ENCODE data around the gene OTOF.

Gene OTOF

GRCh38 chr2:26513261-26513660 is 35.3 kb upstream of the OTOF start:
- DNase-seq (ENCODE audit: low spot score), result no peak
- no peak overlapping the region for H3K27ac ChIP-seq
- no peak for TF ChIP-seq CTCF (IDR thresholded peaks at IDR 0.05)
- no peak overlapping the region for H3K4me3 ChIP-seq

DNA sequence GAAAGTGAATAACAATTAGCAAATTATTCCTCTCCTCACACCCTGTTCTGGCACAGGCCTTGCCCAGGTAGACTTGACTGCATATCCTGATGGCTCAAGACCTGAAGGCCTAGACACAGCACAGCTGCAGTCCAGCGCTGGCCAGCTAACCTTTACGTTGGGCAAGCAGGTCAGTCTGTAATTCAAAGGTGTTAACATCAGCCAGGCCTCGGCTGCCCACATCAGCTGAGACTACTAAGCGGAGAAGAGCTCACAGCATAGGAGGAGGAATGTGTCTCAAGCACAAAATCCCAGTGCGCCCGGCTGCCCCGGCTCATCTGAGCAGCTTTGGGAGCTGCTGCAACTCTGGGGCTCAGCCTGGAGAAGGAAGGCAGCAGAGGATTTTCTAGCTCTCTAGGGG is 33.5 kb upstream of the OTOF start:
- no peak for TF ChIP-seq CTCF (IDR thresholded peaks at IDR 0.05)
- H3K4me3 ChIP-seq, result no peak overlapping the region
- no peak for DNase-seq (ENCODE audit: low spot score)
- no peak overlapping the region for H3K27ac ChIP-seq

GRCh38 chr2:26510344-26510973 is 32.5 kb upstream of the OTOF start:
- DNase-seq (ENCODE audit: low spot score), result no peak
- H3K27ac ChIP-seq, result no peak overlapping the region
- no peak overlapping the region for H3K4me3 ChIP-seq
- TF ChIP-seq CTCF (IDR thresholded peaks at IDR 0.05), result no peak

GRCh38 chr2:26509141-26509540 is 31.2 kb upstream of the OTOF start:
- H3K4me3 ChIP-seq, result no peak overlapping the region
- no peak overlapping the region for H3K27ac ChIP-seq
- no peak for DNase-seq (ENCODE audit: low spot score)
- TF ChIP-seq CTCF (IDR thresholded peaks at IDR 0.05), result no peak

GRCh38 chr2:26507932-26508331 is 30.0 kb upstream of the OTOF start:
- H3K27ac ChIP-seq, result no peak overlapping the region
- no peak for TF ChIP-seq CTCF (IDR thresholded peaks at IDR 0.05)
- no peak for DNase-seq (ENCODE audit: low spot score)
- no peak overlapping the region for H3K4me3 ChIP-seq

DNA sequence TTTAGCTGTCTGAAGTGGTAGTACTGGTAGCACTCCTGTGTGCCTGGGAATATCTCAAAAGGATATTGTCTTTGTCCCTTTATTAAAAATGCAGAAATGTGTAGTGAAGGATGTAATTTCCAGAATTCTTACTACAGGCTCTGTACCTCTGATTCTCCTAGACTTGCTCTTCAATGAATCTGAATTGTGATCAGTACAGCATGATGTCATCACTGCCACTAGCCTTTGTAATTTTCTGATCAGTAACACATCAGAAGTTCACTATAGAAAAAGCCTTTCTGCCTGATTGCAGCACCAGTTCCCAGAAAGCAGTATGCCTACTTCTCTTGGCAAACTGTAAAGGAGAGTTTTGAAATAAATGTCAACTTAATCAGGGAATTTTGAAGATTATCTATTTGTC is 29.2 kb upstream of the OTOF start:
- no peak for TF ChIP-seq CTCF (IDR thresholded peaks at IDR 0.05)
- no peak overlapping the region for H3K27ac ChIP-seq
- no peak for DNase-seq (ENCODE audit: low spot score)
- no peak overlapping the region for H3K4me3 ChIP-seq

- no peak overlapping the region for H3K4me3 ChIP-seq
- no peak overlapping the region for H3K27ac ChIP-seq
- DNase-seq (ENCODE audit: low spot score), result no peak
- no peak for TF ChIP-seq CTCF (IDR thresholded peaks at IDR 0.05)
These were observed 28.4 kb upstream of the OTOF start for GRCh38 chr2:26506279-26506678.

All from coronary artery (tissue), 2 donors.